Measurements from ENCODE around the gene SCFD2. TPM values are rescaled to one million over a fixed set of nuclear protein-coding genes. Genes with fewer than 3 reads are reported as not detected.

The SCFD2 gene
- total and polyA plus RNA-seq, 10 of the 15 experiments (the other 5 are each of a cell fraction or from before 2014, with no cell fraction given), result 4.8 to 37.6 (median 24.9) TPM

GRCh38 chr4:52852041-52852440 is 513.8 kb downstream of the SCFD2 start:
- Histone ChIP-seq H2AFZ (ENCODE audit: control insufficient read depth, low read depth, low read length) (no peak overlapping the region), H3K4me3 (no peak overlapping the region), H3K4me1 (ENCODE audit: control insufficient read depth, insufficient read depth, low read length) (no peaks in the 10 kb centered on the region), H3K79me2 (ENCODE audit: control insufficient read depth, insufficient read depth, low read length) (no peaks in the 10 kb centered on the region), H4K20me1 (ENCODE audit: control insufficient read depth, insufficient read depth) (no peaks in the 10 kb centered on the region), H3K27me3 (replicated peaks in 1 of 2; ENCODE audit: control insufficient read depth in 2 of 2, insufficient read depth in 2 of 2, low read length in 1 of 2) (no peaks in the 10 kb centered on the region; a peak in 1 of 4 replicates), H3K4me2 (ENCODE audit: control insufficient read depth, insufficient read depth) (no peak overlapping the region), H3K9me3 (replicated peaks; ENCODE audit: control insufficient read depth, insufficient read depth, low read length) (no peaks in the 10 kb centered on the region), H3K36me3 (ENCODE audit: control insufficient read depth in 2 of 2, insufficient read depth in 2 of 2, low read length in 1 of 2) (no peaks in the 10 kb centered on the region), H3K27ac (ENCODE audit: control insufficient read depth, insufficient read depth) (no peak overlapping the region), H3K9ac (ENCODE audit: control insufficient read depth, insufficient read depth, low read length) (no peak overlapping the region)
- ATAC-seq, result no peak
- no peak for DNase-seq (ENCODE audit: low read depth, low spot score)
- TF ChIP-seq NR2C1 (IDR thresholded peaks at IDR 0.05), result no peak
- TF ChIP-seq PKNOX1 (IDR thresholded peaks at IDR 0.05), result no peak
- no peak for TF ChIP-seq TARDBP (IDR thresholded peaks at IDR 0.05; ENCODE audit: borderline replicate concordance)
- no peak for TF ChIP-seq IKZF2 (IDR thresholded peaks at IDR 0.05)
- no peak for TF ChIP-seq NFXL1 (IDR thresholded peaks at IDR 0.05; ENCODE audit: borderline replicate concordance)
- TF ChIP-seq CBFB (IDR thresholded peaks at IDR 0.05; ENCODE audit: low read depth), result no peak
- TF ChIP-seq BCL11A (IDR thresholded peaks at IDR 0.05; ENCODE audit: low read depth, low read length), result no peak
- no peak for TF ChIP-seq MTA3 (IDR thresholded peaks at IDR 0.05; ENCODE audit: borderline replicate concordance, low read length)
- TF ChIP-seq ESRRA (IDR thresholded peaks at IDR 0.05; ENCODE audit: low read length), result no peak
- TF ChIP-seq RAD21 (IDR thresholded peaks at IDR 0.05; ENCODE audit: insufficient read depth, low read depth, low read length), result no peak
- no TSS peak for BruUV-seq (replicated peaks)
- ChIA-PET CTCF (interaction anchor here (1.3 kb wide), 1 partner anchor 60 kb away, joined by 4 read pairs; no protein-coding TSS in a partner anchor), RAD21 (ENCODE audit: unreplicated experiment) (no interaction called here), SMC1A (ENCODE audit: uncharacterized antibody, unreplicated experiment) (no interaction called here), POLR2A (no interaction called here)
- intact Hi-C loops (cut with micrococcal nuclease; ENCODE audit: unreplicated experiment) (no loop called here), in situ Hi-C loops (cut with MboI) (no loop called here)
- FAIRE-seq, result no peak
- WGBS (ENCODE audit: insufficient coverage, insufficient replicate concordance, low lambda C conversion rate, missing lambda C conversion rate), result 0% methylated on average over 1 of the region's 1 CpG
